GM18909 (cell line): ENCODE results near the gene OR4D10.
"Not testable (repeated sequence)": the region's sequence is repeated elsewhere in the genome, so short reads cannot be mapped to it uniquely, and the experiment has no call there.

Experiments
- ATAC-seq: cut with Tn5 transposase; IDR thresholded peaks from one replicate; pipeline ENCODE4 v1.9.1; 2021; ENCODE audit warnings: mild to moderate bottlenecking; ENCODE audit not compliant: unreplicated experiment, poor library complexity

Gene OR4D10

DNA sequence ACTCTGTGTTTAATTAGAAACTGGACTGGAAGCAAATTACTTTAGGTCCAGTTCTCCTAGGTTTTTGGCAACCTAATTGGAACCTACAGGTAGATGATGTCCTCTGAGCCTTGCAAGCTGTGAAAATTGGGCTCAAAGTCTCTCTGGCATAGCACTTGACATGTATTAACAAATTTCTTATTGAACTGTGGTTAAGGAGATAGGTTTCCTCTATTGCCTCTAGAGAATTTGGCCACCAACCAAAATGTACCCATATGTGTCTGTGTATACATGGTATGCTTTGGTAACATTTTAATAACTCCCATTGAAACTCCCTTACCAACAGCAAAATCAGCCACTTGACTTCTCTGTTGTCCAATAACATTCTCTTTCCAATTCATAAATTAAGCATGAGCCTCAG is at the start of gene OR4D10:
OR4D10 (plus strand) TSS at position 301 of the 400 bp plus-strand sequence. CDS start 4,115 bp downstream, outside the sequence.
- no peak for ATAC-seq

DNA sequence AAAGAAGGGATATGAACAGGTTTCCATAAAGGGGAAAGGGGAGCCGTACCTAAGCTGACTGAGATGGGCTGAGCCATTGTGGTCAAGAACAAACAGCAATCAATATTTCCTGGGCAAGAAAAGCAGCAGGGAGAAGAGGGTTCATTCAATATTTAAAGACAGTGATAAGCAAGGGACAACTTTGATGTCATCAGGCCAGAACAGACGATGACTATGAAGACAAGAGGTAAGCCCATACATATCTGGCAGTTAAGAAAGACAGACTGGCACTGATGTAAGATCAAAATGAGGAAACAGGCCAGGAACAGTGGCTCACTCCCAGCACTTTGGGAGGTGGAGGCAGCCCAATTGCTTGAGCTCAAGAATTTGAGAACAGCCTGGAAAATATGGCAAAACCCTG is 49.3 kb upstream of the OR4D10 start:
- ATAC-seq = no peak

DNA sequence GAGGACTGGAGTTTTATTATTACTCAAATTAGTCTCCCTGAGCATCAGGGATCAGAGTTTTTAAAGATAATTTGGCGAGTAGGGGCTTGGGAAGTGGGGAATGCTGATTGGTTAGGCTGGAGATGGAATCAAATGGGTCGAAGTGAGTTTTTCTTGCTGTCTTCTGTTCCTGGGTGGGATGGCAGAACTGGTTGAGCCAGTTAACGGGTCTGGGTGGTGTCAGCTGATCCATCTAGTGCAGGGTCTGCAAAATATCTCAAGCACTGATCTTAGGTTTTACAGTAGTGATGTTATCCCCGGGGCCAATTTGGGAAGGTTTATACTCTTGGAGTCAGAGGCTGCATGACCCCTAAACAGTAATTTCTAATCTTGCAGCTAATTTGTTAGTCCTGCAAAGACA is 48.0 kb upstream of the OR4D10 start:
- ATAC-seq = no peak

DNA sequence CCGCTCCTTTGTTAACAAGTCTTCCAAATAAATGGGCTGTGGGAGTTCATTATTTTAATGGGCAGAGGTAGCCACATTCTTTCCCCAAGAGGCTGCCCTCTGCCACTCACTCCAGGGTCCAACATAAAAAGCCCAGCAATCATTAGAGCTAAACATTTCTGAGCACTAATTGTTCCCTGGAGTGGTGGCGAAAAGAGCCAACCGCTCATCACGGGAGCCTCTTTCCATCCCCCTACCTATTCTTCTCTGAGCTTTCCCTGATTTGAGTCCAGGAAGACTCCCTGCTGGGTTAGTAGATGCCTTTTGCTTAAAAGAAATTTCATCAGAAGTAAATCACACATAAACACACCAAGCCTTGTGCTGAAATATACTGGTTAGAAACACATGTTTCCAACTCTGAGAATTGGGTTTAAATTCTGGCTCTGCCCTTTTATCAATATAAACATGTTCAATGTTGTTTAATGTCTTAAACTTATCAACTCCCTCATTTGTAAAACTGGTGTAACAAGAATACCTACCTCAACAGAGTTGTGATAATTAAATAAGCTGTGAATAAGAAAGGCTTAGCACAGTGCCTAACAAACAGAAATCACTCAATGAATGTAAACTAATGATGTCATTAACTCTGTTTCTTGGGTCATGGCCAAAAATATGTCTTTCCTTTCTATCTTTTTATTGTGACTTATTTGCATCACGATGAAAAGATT is 46.6 kb upstream of the OR4D10 start, which contains the start of gene OR5A2:
OR5A2 (minus strand) TSS at position 53 of the 707 bp plus-strand sequence. CDS start 3,460 bp downstream, outside the sequence.
- no peak for ATAC-seq

DNA sequence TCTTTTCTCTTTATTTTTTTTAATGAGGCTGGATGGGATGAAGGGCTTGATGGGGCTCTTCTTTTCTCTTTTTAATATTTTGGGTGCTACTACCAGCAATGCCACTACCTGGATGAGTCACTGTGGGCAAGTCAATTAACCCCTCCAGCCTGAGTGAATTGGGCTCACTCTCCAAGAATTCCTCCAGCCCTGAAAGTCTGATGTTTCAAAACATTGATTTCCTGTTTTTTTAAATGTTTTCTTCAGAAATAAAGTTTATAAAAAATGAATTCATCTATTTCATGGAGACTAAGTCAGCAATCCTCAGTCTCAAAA is 46.1 kb upstream of the OR4D10 start:
- no peak for ATAC-seq

DNA sequence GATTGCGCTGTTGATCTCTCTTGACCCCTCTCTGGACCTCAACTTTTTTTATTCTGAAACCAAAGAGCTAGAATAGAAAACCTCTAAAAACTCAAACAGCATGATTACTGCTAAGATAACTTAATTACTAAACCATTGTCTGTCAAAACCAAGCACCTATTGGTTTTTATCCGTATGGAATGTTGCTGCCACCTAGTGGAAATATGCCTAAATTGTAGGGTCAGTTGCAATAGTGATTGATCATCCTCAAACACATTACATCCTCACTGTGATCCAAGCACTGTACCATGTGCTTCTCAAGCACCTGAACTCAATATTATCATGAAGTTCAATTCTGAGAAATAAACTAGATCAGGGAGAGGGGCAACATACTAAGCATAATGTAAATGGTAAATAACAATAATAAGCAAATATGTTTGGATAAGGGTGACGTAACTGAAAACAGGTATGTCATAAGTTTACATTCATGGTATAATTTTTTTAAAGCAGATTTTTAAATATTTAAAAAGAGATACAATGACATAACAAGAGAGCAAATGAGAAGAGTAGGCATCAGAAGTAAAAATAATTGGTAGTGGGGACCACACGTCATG is 43.1 kb upstream of the OR4D10 start:
- ATAC-seq = no peak

DNA sequence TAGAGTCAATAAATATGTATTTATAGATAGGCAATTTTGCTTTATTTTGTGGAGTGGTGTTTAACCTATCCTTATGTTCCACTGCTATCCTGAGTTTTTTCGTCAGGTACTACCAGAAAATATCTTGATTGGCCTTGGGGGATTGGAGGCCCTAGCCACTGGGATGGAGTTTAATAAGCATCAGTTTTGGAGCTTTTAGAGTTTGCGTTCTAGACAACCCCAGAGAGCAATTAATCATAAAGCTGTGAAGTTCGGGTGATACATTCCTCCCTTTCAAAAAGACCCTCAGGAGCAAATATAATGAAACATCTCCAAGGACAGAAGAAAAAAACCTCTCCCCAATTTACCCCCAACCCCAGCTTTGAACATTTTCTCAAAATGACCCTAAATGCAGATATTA is 36.9 kb upstream of the OR4D10 start, which contains the start of gene OR5A1:
OR5A1 (plus strand) TSS at position 301 of the 400 bp plus-strand sequence. CDS start 6,700 bp downstream, outside the sequence.
- ATAC-seq = no peak

DNA sequence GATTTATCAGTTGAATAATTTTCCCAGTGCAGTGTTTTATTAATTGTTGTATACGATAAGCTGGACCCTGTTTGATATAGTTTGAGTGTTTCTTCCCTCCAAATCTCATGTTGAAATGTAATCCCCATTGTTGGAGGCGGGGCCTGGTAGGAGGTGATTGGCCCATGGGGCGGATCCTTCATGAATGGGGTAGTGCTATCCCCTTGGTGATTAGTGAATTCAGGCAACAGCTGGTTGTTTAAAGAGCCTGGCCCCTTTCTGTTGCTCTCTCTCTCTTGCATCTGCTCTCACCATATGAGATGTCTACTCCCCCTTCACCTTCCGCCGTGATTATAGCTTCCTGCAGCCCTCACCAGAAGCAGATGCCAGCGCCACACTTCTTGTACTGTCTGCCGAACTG is 35.3 kb upstream of the OR4D10 start:
- ATAC-seq = no peak

DNA sequence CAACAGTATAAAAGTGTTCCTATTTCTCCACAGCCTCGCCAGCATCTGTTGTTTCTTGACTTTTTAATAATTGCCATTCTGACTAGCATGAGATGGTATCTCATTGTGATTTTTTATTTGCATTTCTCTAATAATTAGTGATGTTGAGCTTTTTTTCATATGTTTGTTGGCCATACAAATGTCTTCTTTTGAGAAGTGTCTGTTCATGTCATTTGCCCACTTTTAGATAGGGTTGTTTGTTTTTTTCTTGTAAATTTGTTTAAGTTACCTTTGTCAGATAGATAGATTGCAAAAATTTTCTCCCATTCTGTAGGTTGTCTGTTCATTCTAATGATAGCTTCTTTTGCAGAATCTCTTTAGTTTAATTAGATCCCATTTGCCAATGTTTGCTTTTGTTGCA is 27.5 kb upstream of the OR4D10 start:
- ATAC-seq = not testable (repeated sequence)

DNA sequence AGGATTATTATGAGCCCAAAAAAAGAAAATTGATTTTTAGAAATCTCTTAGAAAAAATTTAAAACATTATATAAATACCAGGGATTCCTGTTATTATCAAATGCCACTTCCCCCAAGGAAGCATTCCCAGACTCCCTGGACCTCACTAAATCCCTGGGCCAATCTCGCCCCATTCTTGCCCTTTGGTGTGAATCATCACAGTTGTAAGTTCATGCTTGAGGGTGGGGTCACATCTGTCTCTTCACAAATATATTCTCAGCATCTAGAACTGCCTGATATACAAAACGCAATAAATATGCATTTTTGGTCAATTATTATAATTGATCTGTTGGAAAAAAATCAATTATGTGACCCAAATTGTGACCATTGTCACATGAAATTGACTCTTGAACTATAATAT is 24.6 kb upstream of the OR4D10 start:
- ATAC-seq = no peak

DNA sequence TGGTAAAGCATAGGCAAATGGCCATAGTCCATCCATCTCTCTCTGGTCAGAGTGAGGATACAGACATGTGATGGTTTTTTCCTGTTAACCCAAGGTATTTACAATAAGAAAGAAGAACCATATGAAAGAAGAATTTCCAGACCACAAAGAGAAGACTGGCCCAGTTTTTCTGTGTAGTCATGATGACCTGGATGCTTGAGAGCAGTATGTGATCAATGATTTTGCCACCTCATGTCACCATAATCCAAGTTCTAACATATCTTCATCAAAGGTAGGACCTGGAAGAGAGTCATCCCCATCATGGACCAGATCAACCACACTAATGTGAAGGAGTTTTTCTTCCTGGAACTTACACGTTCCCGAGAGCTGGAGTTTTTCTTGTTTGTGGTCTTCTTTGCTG is 16.5 kb upstream of the OR4D10 start, which contains the start of gene OR4D6:
OR4D6 (plus strand) TSS at position 301 of the 400 bp plus-strand sequence; CDS start at position 301, 0 bp downstream.
- no peak for ATAC-seq

DNA sequence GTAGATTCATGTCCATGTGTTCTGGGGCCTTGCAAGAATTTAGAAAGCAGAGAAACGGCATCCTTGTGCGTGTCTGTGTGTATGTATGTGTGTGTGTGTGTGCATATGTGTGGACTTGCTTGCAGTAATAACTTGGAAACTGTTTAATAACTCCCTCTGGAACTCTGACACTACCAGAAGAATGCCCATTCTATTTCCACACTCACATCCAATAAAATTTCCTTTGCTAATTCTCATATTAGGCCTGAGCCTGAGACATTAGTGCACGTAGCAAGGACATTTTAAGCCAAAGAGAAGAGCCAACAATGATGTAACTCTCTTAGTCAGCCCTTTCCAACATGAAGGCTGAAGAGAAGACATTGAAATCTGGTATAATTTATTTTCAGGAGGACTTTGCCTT is 13.2 kb upstream of the OR4D10 start:
- no peak for ATAC-seq

DNA sequence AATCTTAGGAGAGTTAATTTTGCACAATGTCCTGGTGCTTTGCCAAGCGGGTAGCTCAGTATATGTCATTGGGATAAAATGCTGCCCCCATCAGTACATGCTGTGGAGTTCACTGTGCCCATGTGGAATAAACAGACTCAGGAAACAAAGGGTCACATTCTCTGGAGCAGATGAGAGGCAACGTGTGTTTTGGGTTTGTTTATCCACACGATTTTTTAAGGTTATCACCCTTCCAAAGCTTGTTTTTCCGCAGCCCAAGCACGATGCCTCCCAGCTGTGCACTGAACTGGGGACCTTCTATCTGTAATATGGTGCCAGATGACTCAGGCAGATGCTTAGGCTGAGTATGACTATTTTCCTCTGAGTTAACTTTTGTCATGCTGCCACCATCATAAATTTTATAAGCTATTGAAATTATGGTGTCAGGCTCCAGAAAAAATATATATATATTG is 9.9 kb upstream of the OR4D10 start:
- ATAC-seq = no peak

DNA sequence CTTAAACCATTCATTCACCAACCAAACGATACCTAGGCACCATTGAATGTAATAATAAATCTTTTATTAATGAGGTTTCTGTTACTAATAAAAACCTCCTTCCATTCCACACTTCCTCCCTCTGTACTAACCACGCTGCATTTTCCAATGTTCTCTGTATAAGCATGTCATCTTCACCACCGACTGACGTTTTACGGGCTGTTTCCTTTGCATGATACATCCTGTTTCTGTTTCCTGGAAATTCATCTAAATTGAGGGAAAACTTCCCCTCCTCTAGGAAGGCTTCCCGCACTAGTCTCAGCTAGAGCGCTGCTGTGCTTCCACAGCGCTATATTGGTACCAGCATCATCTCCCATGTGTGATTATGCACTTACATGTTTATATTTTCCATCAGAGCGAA is 2.1 kb downstream of the OR4D10 start:
- ATAC-seq = no peak

DNA sequence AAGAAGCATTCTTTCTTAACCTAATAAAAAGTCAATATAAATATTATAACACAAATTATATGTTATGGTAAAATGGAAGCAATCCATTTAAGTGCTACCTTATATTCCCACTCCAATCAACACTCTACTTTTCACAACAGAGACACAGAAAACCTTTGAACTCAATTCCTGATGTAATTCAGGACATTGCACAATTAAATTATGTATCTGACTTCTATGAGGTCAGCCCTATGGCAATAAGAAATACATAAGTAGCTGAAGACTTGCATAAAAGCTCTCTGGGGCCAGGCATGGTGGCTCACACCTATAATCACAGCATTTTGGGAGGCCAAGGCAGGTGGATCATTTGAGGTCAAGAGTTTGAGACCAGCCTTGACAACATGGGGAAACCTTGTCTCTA is 6.8 kb downstream of the OR4D10 start:
- no peak for ATAC-seq

DNA sequence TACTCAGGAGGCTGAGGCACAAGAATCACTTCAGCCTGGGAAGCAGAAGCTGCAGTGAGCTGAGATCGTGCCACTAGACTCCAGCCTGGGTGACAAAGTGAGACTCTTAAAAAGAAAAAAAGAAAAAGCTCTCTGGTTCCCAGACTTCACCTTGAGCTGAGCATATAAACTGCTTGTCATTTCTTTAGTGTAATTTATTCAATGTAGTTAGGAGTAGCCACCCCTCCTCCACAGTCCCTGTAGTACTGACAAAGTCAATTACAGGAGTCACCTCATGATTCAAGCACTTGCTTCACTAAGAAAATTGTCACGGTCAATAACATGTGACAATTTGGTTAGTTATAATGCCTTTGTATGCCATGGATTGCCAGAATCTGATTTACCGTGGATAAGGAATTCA is 7.2 kb downstream of the OR4D10 start:
- no peak for ATAC-seq

DNA sequence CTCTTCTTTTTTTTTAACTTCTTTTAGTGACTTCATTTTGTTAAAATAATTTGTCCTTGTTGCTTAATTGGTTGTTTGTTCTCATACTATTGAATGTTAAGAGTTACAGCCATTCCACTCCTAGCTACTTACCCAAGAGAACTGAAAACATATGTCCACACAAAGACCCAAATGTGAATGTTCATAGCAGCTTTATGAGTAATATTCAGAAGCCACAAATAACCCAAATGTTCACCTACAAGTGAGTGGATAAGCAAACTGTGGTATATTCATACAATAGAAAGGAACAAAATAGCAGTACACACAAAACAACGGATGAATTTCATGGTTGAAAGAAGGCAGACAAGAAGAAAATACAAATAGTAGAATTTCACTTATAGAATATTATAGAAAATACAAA is 28.8 kb downstream of the OR4D10 start:
- ATAC-seq = no peak

DNA sequence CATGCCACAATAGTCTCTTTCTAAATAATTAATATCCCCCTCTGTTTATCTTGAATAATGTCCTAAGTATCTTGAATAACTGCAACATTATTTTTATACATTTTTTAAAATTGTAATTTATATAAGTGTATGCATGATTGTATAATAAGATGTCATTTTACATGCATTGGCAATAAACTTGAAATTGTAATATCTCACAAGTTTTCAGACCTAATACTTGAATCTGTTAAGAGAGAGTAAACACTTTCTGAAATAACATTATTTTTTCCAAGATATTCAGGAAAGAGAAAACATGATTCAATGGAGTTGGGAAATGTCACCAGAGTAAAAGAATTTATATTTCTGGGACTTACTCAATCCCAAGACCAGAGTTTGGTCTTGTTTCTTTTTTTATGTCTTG is 30.2 kb downstream of the OR4D10 start, which contains the start of gene OR4D11:
OR4D11 (plus strand) TSS at position 301 of the 400 bp plus-strand sequence; CDS start at position 301, 0 bp downstream.
- no peak for ATAC-seq

DNA sequence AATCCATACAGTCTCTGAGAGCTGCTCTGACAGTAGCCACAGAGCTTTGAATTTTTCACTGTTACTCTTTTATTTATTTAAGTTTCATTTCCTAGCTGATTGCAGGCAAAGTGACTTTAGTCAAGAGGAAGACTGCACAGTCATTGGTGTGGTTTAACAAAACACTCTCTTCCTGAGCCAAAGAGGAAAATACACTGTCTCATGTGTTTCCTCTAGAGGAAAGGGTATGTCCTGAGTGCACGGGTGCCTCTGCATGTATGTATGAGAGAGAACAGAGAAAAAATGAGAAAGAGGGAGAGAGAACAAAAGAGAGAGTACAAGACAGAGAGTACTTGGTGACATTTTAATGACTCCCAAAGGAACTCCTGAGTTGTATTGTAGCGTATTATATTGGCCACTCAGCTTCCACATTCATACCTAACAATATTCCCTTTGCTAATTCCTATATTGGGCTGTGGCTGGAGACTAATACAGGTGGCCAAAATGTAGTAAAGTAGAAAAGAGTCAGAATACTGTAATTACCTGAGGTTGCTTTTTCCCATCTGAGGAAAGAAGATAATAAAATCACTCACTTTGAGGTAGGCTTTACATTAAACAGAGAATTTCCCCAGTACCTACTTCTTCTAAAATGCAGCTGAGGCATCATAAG is 38.0 kb downstream of the OR4D10 start, which contains the start of gene OR4D9:
OR4D9 (plus strand) TSS at position 599 of the 649 bp plus-strand sequence. CDS start 3,374 bp downstream, outside the sequence.
- no peak for ATAC-seq

DNA sequence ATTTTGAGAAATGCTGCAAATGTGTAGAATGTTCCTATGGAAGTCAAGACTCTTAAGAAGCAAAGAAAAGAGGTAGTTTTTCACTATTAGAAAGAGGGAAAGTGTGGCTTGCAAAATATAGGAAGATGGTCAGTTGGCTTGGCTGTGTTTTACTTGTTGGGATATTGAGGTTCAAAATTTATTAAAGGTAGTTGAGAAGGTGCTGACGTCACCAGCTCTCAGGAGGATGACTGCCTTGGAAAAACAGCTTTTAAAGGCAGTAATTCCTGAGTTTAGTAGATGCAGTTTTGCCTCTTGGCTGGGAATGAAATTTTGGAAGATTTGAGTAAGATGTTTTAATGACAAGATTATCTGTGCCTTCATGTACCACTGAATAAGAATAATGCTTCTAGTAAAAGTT is 38.6 kb downstream of the OR4D10 start:
- no peak for ATAC-seq

DNA sequence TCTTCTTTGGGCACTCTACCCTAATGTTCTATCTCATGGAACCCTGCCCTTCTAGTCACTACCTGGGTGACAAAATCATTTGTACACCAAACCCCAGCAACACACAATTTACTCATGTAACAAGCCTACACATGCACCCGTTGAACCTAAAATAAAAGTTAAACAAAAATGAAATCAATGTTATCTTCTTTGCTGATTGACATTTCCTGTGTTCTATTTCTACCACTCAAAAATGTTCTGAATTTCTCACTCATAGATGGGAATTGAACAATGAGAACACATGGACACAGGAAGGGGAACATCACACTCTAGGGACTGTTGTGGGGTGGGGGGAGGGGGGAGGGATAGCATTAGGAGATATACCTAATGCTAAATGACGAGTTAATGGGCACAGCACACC is 47.0 kb downstream of the OR4D10 start:
- not testable (repeated sequence) for ATAC-seq
